ENCODE measurements around the gene TSGA10IP.

- TF ChIP-seq CTCF (IDR thresholded peaks at IDR 0.05; ENCODE audit: insufficient read depth, low read depth, low read length), result no peak
- TF ChIP-seq EZH2 (IDR thresholded peaks at IDR 0.05; ENCODE audit: insufficient read depth, low read length), result no peak
Observed at GRCh38 chr11:65921033-65921555, 24.2 kb upstream of the TSGA10IP start.

All from astrocyte (in vitro differentiated cells and primary cell).